Erythroblast (primary cell): Measurements from ENCODE around the gene GPNMB.
"Not testable (repeated sequence)": the region's sequence is repeated elsewhere in the genome, so short reads cannot be mapped to it uniquely, and the experiment has no call there.

Experiments used
- DNase-seq, 2 experiments: peaks; one replicate each; lab custom pipeline; 2025; lab: John Stamatoyannopoulos, UW
- GATA1 ChIP-seq: IDR thresholded peaks from 2 replicates; pipeline ENCODE4 v1.6.1; 2011; ENCODE audit warnings: low read depth, mild to moderate bottlenecking, control low read depth, low read length, moderate library complexity
- POLR2A ChIP-seq: IDR thresholded peaks from 2 replicates; pipeline ENCODE4 v1.6.1; 2011; ENCODE audit warnings: mild to moderate bottlenecking, low read length

Gene GPNMB

DNA sequence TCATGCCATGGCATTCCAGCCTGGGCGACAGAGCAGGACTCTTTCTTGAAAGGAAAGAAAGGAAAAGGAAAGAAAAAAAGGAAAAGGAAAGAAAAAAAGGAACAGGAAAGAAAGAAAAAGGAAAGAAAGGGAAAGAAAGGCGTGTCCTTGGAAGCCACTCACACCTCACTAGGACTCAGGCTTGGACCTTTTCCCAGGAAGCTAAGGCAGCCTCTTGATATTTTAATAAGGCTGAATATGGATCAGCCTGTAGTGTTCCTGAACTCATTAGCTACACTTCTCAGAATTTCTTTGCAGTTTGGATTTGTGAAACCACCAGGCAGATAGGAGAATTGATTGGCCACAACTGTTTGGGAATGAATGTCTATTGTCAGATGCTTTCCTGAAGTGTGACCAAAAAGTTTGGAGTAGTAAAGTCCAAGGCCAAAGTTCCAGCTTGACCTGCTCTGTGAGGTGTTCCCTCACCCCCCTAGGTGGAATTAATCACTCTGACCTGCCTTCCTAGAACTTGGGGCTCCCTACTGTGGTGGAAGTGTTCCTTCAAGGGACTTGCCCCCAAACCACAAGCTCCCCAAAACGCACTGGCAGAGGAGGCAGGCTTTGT is 45.5 kb downstream of the GPNMB start:
- DNase-seq, result no peak
- TF ChIP-seq GATA1 (no peak), POLR2A (no peak)

GRCh38 chr7:23292623-23293022 is 46.0 kb downstream of the GPNMB start:
- DNase-seq, result no peak
- TF ChIP-seq POLR2A, result no peak
- no peak for TF ChIP-seq GATA1

DNA sequence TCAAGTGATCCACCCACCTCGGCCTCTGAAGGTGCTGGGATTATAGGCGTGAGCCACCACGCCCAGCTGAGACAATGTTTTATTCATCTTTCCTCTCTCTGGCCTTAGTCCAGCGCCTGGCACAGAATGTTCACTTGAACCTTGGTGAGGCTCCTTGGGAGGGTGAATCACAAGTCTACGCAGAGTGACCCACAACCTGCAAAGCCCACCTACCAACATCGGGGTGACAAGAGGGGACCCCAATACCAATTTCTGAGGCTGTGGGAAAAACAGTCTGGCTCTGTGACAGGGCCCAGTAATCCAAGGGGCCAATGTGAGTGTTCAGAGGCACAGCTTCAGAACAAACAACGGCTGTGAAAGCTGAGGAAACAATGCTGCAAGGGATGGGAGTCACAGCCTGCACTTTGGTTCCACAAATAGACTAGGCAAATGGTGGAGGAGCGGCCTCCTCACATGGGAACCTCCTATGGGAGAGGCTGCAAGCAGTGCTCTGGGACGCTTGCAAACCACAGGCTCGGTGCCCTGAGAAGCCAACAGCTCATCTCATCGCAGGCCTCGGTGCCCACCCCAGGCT is 47.0 kb downstream of the GPNMB start:
- TF ChIP-seq GATA1, result no peak
- TF ChIP-seq POLR2A, result no peak
- no peak for DNase-seq

DNA sequence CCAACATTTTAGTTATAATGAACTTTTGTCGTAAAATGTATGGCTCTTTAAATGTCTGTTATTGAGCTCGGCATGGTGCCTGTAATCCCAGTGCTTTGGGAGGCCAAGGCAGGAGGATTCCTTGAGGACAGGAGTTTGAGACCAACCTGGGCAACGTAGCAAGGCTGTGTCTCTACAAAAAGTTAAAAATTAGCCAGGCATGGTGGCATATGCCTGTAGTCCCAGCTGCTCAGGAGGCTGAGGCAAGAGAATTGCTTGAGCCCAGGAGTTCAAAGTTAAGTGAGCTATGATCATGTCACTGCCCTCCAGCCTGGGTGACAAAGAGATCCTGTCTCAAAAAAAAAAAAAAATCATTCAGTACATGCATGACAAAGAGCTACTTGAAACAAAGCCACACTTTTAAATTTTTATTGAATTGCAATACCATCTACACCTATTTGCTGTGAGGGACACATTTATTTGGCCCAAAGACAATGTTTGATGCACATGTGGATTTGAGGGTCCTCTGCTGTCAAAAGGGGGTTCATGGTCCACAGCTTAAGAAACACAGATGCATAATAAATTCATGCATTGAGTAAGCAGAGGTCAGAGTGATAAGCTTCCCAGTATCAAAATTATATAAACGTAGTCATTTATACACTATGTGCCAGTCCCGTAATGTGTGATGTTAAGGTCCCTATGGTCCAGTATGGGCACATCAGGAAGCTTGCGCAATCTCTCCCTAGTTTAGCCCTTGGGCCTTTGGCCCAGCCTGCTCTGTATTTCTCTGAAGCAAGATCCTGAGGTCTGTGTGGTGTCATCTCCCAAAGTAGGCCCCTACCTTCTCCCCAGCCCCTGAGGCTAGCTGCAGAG is 48.2 kb downstream of the GPNMB start:
- no peak for DNase-seq
- TF ChIP-seq POLR2A, result no peak
- TF ChIP-seq GATA1, result no peak

GRCh38 chr7:23295401-23295697 is 48.8 kb downstream of the GPNMB start:
- no peak for DNase-seq
- TF ChIP-seq GATA1 (no peak), POLR2A (no peak)

DNA sequence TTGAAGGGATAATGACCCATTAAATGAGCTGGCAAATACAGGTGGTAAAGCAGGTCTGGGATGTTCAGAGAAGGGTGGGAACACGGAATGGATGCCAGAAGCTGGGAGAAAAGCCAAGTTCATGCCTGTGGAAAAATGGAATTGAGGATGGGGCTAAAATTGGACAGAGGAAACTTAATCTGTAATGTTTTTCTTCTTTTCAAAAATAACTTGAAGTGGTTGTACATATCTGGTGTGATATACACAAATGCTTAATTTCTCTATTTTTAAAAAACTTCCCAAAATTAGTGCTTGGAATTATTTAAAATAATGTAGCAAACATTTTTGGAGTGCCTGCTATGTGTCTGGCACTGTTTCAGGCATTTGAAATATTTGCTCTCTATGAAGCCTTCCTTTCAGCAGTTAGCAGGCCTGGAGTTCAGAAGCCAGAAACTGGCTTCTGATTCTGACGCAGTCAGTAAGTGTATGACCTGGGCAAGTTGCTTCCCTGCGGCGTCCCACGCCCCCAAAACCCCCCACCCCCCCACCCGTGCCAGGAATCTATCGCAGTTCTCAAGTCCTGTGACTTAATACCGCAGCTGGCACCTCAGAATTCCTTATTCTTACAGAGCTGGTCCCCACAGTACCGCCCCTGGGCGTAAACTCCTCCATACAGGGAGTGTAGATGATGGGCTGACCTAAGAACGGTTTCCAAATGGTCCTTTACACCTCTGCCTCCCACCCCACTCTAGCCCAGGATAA is 51.7 kb downstream of the GPNMB start:
- TF ChIP-seq POLR2A (no peak), GATA1 (no peak)
- DNase-seq, result no peak

GRCh38 chr7:23298885-23299769 is 52.6 kb downstream of the GPNMB start, which contains the start of gene MALSU1:
MALSU1 (plus strand) TSS chr7:23299339; CDS start chr7:23299353, 14 bp downstream.
- TF ChIP-seq POLR2A, result peak; percentile 92
- TF ChIP-seq GATA1, result no peak
- peak; percentile 98 to 99 for DNase-seq

GRCh38 chr7:23299770-23300300 is 53.3 kb downstream of the GPNMB start:
- peak in 1 of 2 experiments; percentile 69 for DNase-seq
- TF ChIP-seq GATA1 (no peak), POLR2A (no peak)

DNA sequence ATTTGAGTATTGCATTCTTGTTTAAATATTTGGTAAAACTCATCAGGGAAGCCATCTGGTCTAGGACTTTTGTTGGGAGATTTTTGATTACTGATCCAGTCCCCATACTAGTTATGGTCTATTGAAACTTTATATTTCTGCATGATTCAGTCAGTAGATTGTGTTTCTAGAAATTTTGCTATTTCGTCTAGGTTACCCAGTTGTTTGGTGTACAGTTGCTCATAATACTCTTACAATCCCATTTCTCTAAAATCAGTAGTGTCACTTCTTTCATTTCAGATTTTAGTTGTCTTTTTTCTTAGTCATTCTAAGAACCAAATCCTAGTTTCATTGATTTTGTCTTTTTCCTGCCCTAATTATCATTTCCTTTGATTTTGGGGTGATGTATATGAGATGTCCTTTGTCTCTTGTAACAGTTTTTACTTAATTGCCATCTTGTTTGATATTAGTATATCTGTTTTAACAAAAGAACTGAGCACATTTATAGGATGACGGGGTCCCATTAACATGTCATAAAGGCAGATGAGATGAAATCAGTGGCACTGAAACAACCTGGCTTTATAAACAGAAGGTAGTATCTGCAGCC is 60.5 kb downstream of the GPNMB start:
- no peak for DNase-seq
- no peak for TF ChIP-seq POLR2A
- TF ChIP-seq GATA1, result no peak

DNA sequence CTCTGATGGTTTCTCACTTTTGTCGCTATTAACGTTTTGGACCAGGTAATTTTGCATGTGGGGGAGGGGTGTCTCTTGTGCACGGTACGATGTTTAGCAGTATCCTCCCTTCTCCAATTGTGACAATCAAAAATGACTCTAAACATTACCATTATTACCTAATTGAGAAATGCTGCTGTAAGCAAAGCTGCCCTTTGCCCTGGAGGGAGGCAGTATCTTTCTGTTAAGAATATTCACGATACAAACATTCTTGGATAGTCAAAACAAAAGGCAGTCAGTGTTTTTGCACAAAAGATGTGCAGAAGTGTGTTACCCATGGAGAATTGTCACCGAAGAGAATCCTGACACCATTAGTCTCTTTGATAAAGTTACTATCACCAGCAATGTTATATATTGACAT is 62.2 kb downstream of the GPNMB start:
- no peak for TF ChIP-seq GATA1
- no peak for TF ChIP-seq POLR2A
- no peak for DNase-seq

GRCh38 chr7:23312141-23312540 is 65.6 kb downstream of the GPNMB start:
- DNase-seq, result not testable (repeated sequence)

DNA sequence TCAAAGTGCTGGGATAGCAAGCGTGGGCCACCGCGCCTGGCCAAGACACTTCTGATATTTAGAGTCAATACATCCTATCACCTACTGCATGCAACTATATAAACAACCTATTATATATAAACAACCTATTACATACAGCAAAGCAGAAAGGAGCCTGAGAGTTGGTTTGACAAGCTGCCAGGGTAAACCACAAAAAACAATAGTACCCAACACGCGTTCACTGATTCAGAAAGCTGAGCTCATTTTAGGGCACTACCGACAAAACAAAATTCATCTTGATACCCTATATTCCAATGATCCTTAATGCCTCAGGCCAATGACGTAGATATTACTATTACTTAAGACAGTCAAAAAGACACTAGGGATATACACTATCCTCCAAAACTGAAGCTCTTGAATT is 68.8 kb downstream of the GPNMB start:
- no peak for DNase-seq
- TF ChIP-seq POLR2A, result no peak
- no peak for TF ChIP-seq GATA1
